ENCODE measurements around the gene SUPT20H. TPM values are rescaled to one million over a fixed set of nuclear protein-coding genes. Genes with fewer than 3 reads are reported as not detected.

The SUPT20H gene
- total and polyA plus RNA-seq, 2 donors (not counting 1 experiment from before 2014, with no cell fraction given): 56.5 to 57.5 TPM

GRCh38 chr13:37047846-37048245 is 11.6 kb downstream of the SUPT20H start:
- Histone ChIP-seq H4K20me1 (ENCODE audit: control insufficient read depth, extremely low read depth, insufficient read depth, low read length) (no peaks in the 10 kb centered on the region), H3K4me3 (replicated peaks in 1 of 4; ENCODE audit: control extremely low read depth in 1 of 4, insufficient read depth in 1 of 4, low read depth in 3 of 4, low read length in 4 of 4) (no peak overlapping the region), H3K27ac (ENCODE audit: insufficient read depth, low read length) (no peak overlapping the region), H3K36me3 (ENCODE audit: control insufficient read depth, insufficient read depth, low read length) (no peaks in the 10 kb centered on the region), H3K9me3 (ENCODE audit: control insufficient read depth, insufficient read depth, low read depth, low read length) (no peaks in the 10 kb centered on the region), H3K4me1 (ENCODE audit: control insufficient read depth, extremely low read depth, insufficient read depth, low read length) (no peaks in the 10 kb centered on the region), H3K9ac (ENCODE audit: insufficient read depth, low read length) (no peak overlapping the region), H2AFZ (ENCODE audit: low read length) (no peak overlapping the region), H3K4me2 (ENCODE audit: extremely low read depth, insufficient read depth, low read length) (no peak overlapping the region), H3K79me2 (ENCODE audit: control insufficient read depth, insufficient read depth, low read length) (peaks cover 30% of the 10 kb centered on the region), H3K27me3 (ENCODE audit: control insufficient read depth, insufficient read depth, low read length) (no peaks in the 10 kb centered on the region)
- TF ChIP-seq CTCF (conservative IDR thresholded peaks at IDR 0.05 in 1 of 2, IDR thresholded peaks at IDR 0.05 in 1 of 2; ENCODE audit: low read depth in 1 of 2, low read length in 2 of 2) (no peak), EZH2 (IDR thresholded peaks at IDR 0.05; ENCODE audit: low read length, missing control alignments) (no peak)
- no peak for DNase-seq (ENCODE audit: low read depth in 2 of 2)

DNA sequence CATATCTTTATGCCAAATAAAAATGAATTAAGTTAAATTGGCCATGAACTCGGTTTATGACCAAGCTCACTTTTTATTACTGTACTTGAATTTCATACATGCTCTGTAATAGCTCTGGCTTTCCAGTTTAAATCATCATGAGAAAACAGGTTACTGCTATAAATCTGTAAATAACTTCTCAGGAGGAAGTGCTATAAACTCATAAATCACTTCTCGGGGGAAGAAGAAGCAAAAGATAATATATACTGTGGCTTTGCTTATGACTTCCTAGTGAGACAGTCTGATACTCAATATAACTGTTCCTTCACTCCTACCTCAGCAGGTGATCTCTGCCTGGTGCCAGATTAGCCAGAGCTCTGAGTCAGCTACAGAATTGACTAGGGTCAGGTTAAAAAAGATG is 12.5 kb downstream of the SUPT20H start:
- H3K9ac ChIP-seq (ENCODE audit: insufficient read depth, low read length): no peak overlapping the region
- no peak for DNase-seq (ENCODE audit: low read depth in 2 of 2)
- peaks cover 24% of the 10 kb centered on the region for H3K79me2 ChIP-seq (ENCODE audit: control insufficient read depth, insufficient read depth, low read length)
- no peak overlapping the region for H2AFZ ChIP-seq (ENCODE audit: low read length)
- no peaks in the 10 kb centered on the region for H3K9me3 ChIP-seq (ENCODE audit: control insufficient read depth, insufficient read depth, low read depth, low read length)
- no peaks in the 10 kb centered on the region for H3K4me1 ChIP-seq (ENCODE audit: control insufficient read depth, extremely low read depth, insufficient read depth, low read length)
- TF ChIP-seq CTCF (conservative IDR thresholded peaks at IDR 0.05 in 1 of 2, IDR thresholded peaks at IDR 0.05 in 1 of 2; ENCODE audit: low read depth in 1 of 2, low read length in 2 of 2): no peak
- no peak for TF ChIP-seq EZH2 (IDR thresholded peaks at IDR 0.05; ENCODE audit: low read length, missing control alignments)
- H3K27ac ChIP-seq (ENCODE audit: insufficient read depth, low read length): no peak overlapping the region
- H3K4me3 ChIP-seq (replicated peaks in 1 of 4; ENCODE audit: control extremely low read depth in 1 of 4, insufficient read depth in 1 of 4, low read depth in 3 of 4, low read length in 4 of 4): no peak overlapping the region
- no peaks in the 10 kb centered on the region for H4K20me1 ChIP-seq (ENCODE audit: control insufficient read depth, extremely low read depth, insufficient read depth, low read length)
- H3K36me3 ChIP-seq (ENCODE audit: control insufficient read depth, insufficient read depth, low read length): peaks cover under 1% of the 10 kb centered on the region
- no peaks in the 10 kb centered on the region for H3K27me3 ChIP-seq (ENCODE audit: control insufficient read depth, insufficient read depth, low read length)
- H3K4me2 ChIP-seq (ENCODE audit: extremely low read depth, insufficient read depth, low read length): no peak overlapping the region

GRCh38 chr13:37046062-37046461 is 13.4 kb downstream of the SUPT20H start:
- no peak overlapping the region for H3K4me3 ChIP-seq (replicated peaks in 1 of 4; ENCODE audit: control extremely low read depth in 1 of 4, insufficient read depth in 1 of 4, low read depth in 3 of 4, low read length in 4 of 4)
- no peak overlapping the region for H2AFZ ChIP-seq (ENCODE audit: low read length)
- H3K9ac ChIP-seq (ENCODE audit: insufficient read depth, low read length): no peak overlapping the region
- no peaks in the 10 kb centered on the region for H4K20me1 ChIP-seq (ENCODE audit: control insufficient read depth, extremely low read depth, insufficient read depth, low read length)
- H3K4me2 ChIP-seq (ENCODE audit: extremely low read depth, insufficient read depth, low read length): no peak overlapping the region
- no peaks in the 10 kb centered on the region for H3K4me1 ChIP-seq (ENCODE audit: control insufficient read depth, extremely low read depth, insufficient read depth, low read length)
- no peaks in the 10 kb centered on the region for H3K27me3 ChIP-seq (ENCODE audit: control insufficient read depth, insufficient read depth, low read length)
- H3K36me3 ChIP-seq (ENCODE audit: control insufficient read depth, insufficient read depth, low read length): peaks cover 2% of the 10 kb centered on the region
- no peak for TF ChIP-seq EZH2 (IDR thresholded peaks at IDR 0.05; ENCODE audit: low read length, missing control alignments)
- no peak for TF ChIP-seq CTCF (conservative IDR thresholded peaks at IDR 0.05 in 1 of 2, IDR thresholded peaks at IDR 0.05 in 1 of 2; ENCODE audit: low read depth in 1 of 2, low read length in 2 of 2)
- no peak overlapping the region for H3K27ac ChIP-seq (ENCODE audit: insufficient read depth, low read length)
- peaks cover 14% of the 10 kb centered on the region for H3K79me2 ChIP-seq (ENCODE audit: control insufficient read depth, insufficient read depth, low read length)
- no peaks in the 10 kb centered on the region for H3K9me3 ChIP-seq (ENCODE audit: control insufficient read depth, insufficient read depth, low read depth, low read length)
- DNase-seq (ENCODE audit: low read depth in 2 of 2): no peak

Measured in fibroblast of lung (primary cell).